GM20000 (cell line): Measurements from ENCODE around the gene CASKIN2.
"Not testable (repeated sequence)": the region's sequence is repeated elsewhere in the genome, so short reads cannot be mapped to it uniquely, and the experiment has no call there.

Experiments
- DNase-seq: peaks from one replicate; pipeline ENCODE4 v3.0.0; 2012; ENCODE audit warnings: low spot score
- TF ChIP-seq, protein P1 (sequence below): IDR thresholded peaks from 2 replicates; pipeline ENCODE4 v1.5.1; 2012; ENCODE audit warnings: mild to moderate bottlenecking, control low read depth; ENCODE audit errors: extremely low read depth, missing control alignments

The CASKIN2 gene

GRCh38 chr17:75482098-75482942 lies 33.0 kb downstream of the CASKIN2 start:
- DNase-seq = no peak
- TF ChIP-seq, protein P1, sequence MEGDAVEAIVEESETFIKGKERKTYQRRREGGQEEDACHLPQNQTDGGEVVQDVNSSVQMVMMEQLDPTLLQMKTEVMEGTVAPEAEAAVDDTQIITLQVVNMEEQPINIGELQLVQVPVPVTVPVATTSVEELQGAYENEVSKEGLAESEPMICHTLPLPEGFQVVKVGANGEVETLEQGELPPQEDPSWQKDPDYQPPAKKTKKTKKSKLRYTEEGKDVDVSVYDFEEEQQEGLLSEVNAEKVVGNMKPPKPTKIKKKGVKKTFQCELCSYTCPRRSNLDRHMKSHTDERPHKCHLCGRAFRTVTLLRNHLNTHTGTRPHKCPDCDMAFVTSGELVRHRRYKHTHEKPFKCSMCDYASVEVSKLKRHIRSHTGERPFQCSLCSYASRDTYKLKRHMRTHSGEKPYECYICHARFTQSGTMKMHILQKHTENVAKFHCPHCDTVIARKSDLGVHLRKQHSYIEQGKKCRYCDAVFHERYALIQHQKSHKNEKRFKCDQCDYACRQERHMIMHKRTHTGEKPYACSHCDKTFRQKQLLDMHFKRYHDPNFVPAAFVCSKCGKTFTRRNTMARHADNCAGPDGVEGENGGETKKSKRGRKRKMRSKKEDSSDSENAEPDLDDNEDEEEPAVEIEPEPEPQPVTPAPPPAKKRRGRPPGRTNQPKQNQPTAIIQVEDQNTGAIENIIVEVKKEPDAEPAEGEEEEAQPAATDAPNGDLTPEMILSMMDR = no peak

DNA sequence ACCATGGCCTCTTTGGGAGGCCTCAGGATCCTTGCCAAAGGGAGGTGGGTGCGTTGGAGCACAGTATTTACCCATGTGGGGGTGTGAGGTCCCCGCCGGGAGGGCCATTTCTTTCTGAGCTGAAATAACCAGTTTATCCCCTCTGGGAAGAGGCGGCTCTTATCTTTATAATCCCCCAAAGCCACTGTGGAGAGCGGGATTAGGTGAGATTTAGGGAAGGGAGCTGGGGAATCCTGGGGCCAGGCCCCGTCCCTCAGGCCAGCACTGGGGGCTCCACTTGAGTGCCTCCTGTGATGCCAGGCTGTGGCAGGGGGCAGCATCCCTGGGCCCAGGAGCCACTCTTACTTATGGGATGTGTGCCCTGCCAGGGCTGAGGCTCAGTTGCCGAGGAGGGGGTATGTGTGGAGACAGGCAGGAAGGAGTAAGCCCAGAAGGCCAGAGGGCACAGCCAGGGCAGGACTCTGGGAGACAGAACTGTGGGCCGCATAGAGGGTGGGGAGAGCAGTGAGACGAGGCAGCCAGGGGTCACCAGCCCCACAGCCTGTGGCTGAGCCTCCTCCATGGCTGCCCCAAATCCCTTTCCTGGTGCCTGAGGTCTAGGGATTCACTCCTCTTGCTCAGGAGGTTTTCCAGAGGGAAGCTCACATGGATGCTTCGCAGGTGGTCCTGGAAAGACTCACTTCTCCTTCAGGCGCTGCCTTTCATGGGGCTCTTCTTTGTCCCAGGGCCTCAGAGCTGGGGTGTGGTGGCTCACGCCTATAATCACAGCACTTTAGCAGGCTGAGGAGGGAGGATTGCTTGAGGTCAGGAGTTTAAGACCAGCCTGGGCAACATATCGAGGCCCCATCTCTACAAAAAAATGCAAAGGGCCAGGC lies 33.9 kb downstream of the CASKIN2 start:
- TF ChIP-seq, protein P1 = no peak
- DNase-seq = no peak

- TF ChIP-seq, protein P1 = no peak
- no peak for DNase-seq
Observed at GRCh38 chr17:75480281-75480680, 35.1 kb downstream of the CASKIN2 start.

DNA sequence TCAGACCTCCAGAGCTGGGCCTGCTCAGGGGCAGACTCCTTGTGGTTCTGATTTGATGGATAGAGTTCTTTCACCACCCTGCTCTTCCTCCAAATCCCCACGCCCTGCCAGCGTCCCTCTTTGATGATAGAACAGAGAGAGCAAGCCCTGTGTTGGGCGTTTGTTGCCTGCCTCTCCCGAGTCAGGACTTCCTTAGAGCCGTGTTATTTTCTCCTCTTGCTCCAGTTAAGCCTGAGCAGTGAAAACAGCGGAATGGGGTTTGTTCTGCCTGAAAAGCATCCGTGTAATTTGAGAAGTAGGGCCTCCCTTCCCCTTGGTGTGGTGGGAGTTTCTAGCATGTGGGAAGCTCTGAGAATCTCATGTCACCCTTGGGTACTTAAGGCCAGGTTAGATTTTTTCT lies 36.8 kb downstream of the CASKIN2 start:
- DNase-seq = no peak
- TF ChIP-seq, protein P1 = no peak

GRCh38 chr17:75477490-75477862 lies 37.9 kb downstream of the CASKIN2 start:
- not testable (repeated sequence) for DNase-seq

- DNase-seq = no peak
- TF ChIP-seq, protein P1 = no peak
Observed at GRCh38 chr17:75476752-75477489, 38.4 kb downstream of the CASKIN2 start.

GRCh38 chr17:75476271-75476671 lies 39.1 kb downstream of the CASKIN2 start:
- TF ChIP-seq, protein P1 = no peak
- DNase-seq = no peak
